ENCODE data around the gene ATP8A2. TPM values are rescaled to one million over a fixed set of nuclear protein-coding genes. Genes with fewer than 3 reads are reported as not detected.

The ATP8A2 gene
- total and polyA plus RNA-seq, 4 donors = 0.01 to 0.08 (median 0.05) TPM; not detected in 1

DNA sequence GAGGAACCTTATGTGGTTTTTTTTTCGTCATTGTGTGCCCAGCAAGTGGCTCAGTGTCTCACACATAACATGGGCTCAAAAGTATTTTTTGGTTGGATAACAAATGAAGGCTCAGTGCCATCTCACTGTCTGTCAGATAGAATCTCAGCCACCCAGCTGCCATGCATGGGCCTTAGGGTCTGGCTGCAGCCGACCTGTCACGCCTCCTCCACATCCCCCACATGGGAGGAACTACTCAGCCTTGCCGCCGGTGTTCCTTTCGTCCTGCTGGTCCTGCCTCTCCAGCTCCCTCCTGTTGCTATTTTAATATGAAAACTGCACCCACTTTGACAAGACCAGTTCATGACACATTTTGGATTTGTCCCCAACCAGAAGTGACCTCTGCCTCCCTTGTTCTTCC is 558.9 kb downstream of the ATP8A2 start:
- no peak for DNase-seq (ENCODE audit: low spot score)
- H3K27ac ChIP-seq (ENCODE audit: low read depth in 1 of 2, low read length in 2 of 2) = no peak overlapping the region
- no peak for TF ChIP-seq HNF4G (IDR thresholded peaks at IDR 0.05)
- TF ChIP-seq NR2F2 (IDR thresholded peaks at IDR 0.05) = no peak
- no peak for TF ChIP-seq RXRA (IDR thresholded peaks at IDR 0.05)
- no peak for TF ChIP-seq FOXA1 (IDR thresholded peaks at IDR 0.05)
- no peak for TF ChIP-seq EGR1 (IDR thresholded peaks at IDR 0.05; ENCODE audit: low read depth in 2 of 2)
- TF ChIP-seq SP1 (IDR thresholded peaks at IDR 0.05) = no peak
- TF ChIP-seq TAF1 (conservative IDR thresholded peaks at IDR 0.05) = no peak
- H3K9me3 ChIP-seq (ENCODE audit: control insufficient read depth in 4 of 4, low read length in 3 of 4) = no peaks in the 10 kb centered on the region
- no peak overlapping the region for H3K9ac ChIP-seq (ENCODE audit: low read depth in 1 of 2, low read length in 2 of 2)
- peaks cover 0 to 4% (median 4%) of the 10 kb centered on the region in 4 donors for H3K27me3 ChIP-seq (ENCODE audit: control insufficient read depth in 4 of 4, insufficient read depth in 4 of 4, low read length in 3 of 4)
- no peak overlapping the region for H3K4me3 ChIP-seq (ENCODE audit: low read depth in 1 of 3, low read length in 3 of 3)
- 53% methylated on average over 6 of the region's 6 CpGs for WGBS
- no peaks in the 10 kb centered on the region for H3K36me3 ChIP-seq (ENCODE audit: control insufficient read depth in 4 of 4, insufficient read depth in 3 of 4, low read depth in 1 of 4, low read length in 3 of 4)
- H3K4me1 ChIP-seq (ENCODE audit: control insufficient read depth in 4 of 4, insufficient read depth in 4 of 4, low read length in 3 of 4) = no peaks in the 10 kb centered on the region

DNA sequence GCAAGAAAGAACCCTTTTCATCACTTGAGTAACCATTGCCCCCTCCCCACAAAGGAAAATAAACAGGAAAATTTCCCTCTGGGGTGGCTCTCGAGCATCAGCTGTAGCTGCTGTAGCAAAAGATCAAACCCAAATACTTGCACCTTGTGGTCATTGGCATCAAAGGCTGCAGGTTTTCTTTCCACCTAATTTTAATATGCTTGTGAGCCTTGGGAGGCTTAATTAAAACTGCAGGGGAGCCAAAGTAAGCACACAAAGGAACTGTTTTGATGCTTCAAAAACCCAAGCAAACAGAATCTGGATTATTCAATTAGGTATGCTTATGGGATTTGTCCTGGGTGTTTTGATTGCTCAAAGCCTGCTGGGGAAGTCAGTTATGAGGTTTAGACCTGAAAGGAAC is 560.6 kb downstream of the ATP8A2 start:
- peaks cover 0 to 4% (median 4%) of the 10 kb centered on the region in 4 donors for H3K27me3 ChIP-seq (ENCODE audit: control insufficient read depth in 4 of 4, insufficient read depth in 4 of 4, low read length in 3 of 4)
- no peak overlapping the region for H3K4me3 ChIP-seq (ENCODE audit: low read depth in 1 of 3, low read length in 3 of 3)
- no peak overlapping the region for H3K9ac ChIP-seq (ENCODE audit: low read depth in 1 of 2, low read length in 2 of 2)
- TF ChIP-seq SP1 (IDR thresholded peaks at IDR 0.05) (no peak), FOXA2 (IDR thresholded peaks at IDR 0.05) (no peak), JUND (IDR thresholded peaks at IDR 0.05) (no peak), NR2F2 (IDR thresholded peaks at IDR 0.05) (no peak), YY1 (IDR thresholded peaks at IDR 0.05) (no peak), HNF4G (IDR thresholded peaks at IDR 0.05) (no peak), GABPA (IDR thresholded peaks at IDR 0.05 in 1 of 2, conservative IDR thresholded peaks at IDR 0.05 in 1 of 2) (no peak), RXRA (IDR thresholded peaks at IDR 0.05) (no peak), TAF1 (conservative IDR thresholded peaks at IDR 0.05) (no peak), RAD21 (IDR thresholded peaks at IDR 0.05) (no peak), EGR1 (IDR thresholded peaks at IDR 0.05; ENCODE audit: low read depth in 2 of 2) (no peak), HNF4A (conservative IDR thresholded peaks at IDR 0.05) (no peak), FOXA1 (IDR thresholded peaks at IDR 0.05) (no peak)
- TF ChIP-seq, protein P1, sequence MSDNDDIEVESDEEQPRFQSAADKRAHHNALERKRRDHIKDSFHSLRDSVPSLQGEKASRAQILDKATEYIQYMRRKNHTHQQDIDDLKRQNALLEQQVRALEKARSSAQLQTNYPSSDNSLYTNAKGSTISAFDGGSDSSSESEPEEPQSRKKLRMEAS (IDR thresholded peaks at IDR 0.05) = no peak
- TF ChIP-seq, protein P2, sequence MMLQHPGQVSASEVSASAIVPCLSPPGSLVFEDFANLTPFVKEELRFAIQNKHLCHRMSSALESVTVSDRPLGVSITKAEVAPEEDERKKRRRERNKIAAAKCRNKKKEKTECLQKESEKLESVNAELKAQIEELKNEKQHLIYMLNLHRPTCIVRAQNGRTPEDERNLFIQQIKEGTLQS (IDR thresholded peaks at IDR 0.05) = no peak
- TF ChIP-seq, protein P3, sequence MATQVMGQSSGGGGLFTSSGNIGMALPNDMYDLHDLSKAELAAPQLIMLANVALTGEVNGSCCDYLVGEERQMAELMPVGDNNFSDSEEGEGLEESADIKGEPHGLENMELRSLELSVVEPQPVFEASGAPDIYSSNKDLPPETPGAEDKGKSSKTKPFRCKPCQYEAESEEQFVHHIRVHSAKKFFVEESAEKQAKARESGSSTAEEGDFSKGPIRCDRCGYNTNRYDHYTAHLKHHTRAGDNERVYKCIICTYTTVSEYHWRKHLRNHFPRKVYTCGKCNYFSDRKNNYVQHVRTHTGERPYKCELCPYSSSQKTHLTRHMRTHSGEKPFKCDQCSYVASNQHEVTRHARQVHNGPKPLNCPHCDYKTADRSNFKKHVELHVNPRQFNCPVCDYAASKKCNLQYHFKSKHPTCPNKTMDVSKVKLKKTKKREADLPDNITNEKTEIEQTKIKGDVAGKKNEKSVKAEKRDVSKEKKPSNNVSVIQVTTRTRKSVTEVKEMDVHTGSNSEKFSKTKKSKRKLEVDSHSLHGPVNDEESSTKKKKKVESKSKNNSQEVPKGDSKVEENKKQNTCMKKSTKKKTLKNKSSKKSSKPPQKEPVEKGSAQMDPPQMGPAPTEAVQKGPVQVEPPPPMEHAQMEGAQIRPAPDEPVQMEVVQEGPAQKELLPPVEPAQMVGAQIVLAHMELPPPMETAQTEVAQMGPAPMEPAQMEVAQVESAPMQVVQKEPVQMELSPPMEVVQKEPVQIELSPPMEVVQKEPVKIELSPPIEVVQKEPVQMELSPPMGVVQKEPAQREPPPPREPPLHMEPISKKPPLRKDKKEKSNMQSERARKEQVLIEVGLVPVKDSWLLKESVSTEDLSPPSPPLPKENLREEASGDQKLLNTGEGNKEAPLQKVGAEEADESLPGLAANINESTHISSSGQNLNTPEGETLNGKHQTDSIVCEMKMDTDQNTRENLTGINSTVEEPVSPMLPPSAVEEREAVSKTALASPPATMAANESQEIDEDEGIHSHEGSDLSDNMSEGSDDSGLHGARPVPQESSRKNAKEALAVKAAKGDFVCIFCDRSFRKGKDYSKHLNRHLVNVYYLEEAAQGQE (IDR thresholded peaks at IDR 0.05) = no peak
- TF ChIP-seq, protein P4, sequence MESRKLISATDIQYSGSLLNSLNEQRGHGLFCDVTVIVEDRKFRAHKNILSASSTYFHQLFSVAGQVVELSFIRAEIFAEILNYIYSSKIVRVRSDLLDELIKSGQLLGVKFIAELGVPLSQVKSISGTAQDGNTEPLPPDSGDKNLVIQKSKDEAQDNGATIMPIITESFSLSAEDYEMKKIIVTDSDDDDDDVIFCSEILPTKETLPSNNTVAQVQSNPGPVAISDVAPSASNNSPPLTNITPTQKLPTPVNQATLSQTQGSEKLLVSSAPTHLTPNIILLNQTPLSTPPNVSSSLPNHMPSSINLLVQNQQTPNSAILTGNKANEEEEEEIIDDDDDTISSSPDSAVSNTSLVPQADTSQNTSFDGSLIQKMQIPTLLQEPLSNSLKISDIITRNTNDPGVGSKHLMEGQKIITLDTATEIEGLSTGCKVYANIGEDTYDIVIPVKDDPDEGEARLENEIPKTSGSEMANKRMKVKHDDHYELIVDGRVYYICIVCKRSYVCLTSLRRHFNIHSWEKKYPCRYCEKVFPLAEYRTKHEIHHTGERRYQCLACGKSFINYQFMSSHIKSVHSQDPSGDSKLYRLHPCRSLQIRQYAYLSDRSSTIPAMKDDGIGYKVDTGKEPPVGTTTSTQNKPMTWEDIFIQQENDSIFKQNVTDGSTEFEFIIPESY (IDR thresholded peaks at IDR 0.05) = no peak
- TF ChIP-seq, protein P5, sequence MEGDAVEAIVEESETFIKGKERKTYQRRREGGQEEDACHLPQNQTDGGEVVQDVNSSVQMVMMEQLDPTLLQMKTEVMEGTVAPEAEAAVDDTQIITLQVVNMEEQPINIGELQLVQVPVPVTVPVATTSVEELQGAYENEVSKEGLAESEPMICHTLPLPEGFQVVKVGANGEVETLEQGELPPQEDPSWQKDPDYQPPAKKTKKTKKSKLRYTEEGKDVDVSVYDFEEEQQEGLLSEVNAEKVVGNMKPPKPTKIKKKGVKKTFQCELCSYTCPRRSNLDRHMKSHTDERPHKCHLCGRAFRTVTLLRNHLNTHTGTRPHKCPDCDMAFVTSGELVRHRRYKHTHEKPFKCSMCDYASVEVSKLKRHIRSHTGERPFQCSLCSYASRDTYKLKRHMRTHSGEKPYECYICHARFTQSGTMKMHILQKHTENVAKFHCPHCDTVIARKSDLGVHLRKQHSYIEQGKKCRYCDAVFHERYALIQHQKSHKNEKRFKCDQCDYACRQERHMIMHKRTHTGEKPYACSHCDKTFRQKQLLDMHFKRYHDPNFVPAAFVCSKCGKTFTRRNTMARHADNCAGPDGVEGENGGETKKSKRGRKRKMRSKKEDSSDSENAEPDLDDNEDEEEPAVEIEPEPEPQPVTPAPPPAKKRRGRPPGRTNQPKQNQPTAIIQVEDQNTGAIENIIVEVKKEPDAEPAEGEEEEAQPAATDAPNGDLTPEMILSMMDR (IDR thresholded peaks at IDR 0.05; ENCODE audit: low read depth, low read length, missing input control) = no peak
- WGBS = 57% methylated on average over 1 of the region's 1 CpG
- H3K27ac ChIP-seq (ENCODE audit: low read depth in 1 of 2, low read length in 2 of 2) = no peak overlapping the region
- H3K9me3 ChIP-seq (ENCODE audit: control insufficient read depth in 4 of 4, low read length in 3 of 4) = no peaks in the 10 kb centered on the region
- no peaks in the 10 kb centered on the region for H3K4me1 ChIP-seq (ENCODE audit: control insufficient read depth in 4 of 4, insufficient read depth in 4 of 4, low read length in 3 of 4)
- no peaks in the 10 kb centered on the region for H3K36me3 ChIP-seq (ENCODE audit: control insufficient read depth in 4 of 4, insufficient read depth in 3 of 4, low read depth in 1 of 4, low read length in 3 of 4)
- DNase-seq (ENCODE audit: low spot score) = no peak

Measured in liver (tissue), 9 donors.